Peyer's patch (tissue), 4 donors: ENCODE measurements around the gene CSMD2.

Experiments used
- POLR2A ChIP-seq, 2 donors: fragments of 450-650 bp; IDR thresholded peaks; one replicate each; pipeline ENCODE4 v1.5.1; 2017; ENCODE audit warnings: antibody characterized with exemption in 2 of 2, mild to moderate bottlenecking in 2 of 2, moderate library complexity in 2 of 2
- TF ChIP-seq, protein P1 (sequence below), 6 experiments: fragments of 450-650 bp in 4 of 6; fragments of 200-600 bp in 2 of 6; sonication (generic) in 1 of 6; IDR thresholded peaks; one replicate each; pipeline ENCODE4 v1.5.1; 2017 to 2019; ENCODE audit warnings: antibody characterized with exemption in 6 of 6, mild to moderate bottlenecking in 3 of 6, moderate library complexity in 1 of 6

DNA sequence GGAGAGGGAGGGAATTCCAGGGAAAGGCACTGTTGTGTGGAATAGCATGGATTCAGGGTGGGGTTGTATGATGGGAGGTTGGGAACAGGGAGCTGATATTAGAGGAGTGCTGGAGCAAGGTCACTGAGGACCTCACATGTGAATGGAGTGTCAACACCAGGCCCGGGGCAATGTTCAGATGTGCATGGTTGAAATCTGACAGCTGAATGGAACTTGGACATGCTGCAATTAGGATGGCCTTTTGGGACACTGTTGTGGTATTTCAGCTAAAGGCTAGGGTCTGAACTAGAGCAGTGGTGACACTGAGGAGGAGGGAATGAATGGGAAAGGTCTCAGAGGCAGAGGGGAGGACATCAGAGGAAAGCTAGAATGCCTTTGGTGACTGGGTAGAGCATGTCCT, 667.6 kb downstream of the CSMD2 start:
- no peak for TF ChIP-seq POLR2A (IDR thresholded peaks at IDR 0.05)
- TF ChIP-seq, protein P1, sequence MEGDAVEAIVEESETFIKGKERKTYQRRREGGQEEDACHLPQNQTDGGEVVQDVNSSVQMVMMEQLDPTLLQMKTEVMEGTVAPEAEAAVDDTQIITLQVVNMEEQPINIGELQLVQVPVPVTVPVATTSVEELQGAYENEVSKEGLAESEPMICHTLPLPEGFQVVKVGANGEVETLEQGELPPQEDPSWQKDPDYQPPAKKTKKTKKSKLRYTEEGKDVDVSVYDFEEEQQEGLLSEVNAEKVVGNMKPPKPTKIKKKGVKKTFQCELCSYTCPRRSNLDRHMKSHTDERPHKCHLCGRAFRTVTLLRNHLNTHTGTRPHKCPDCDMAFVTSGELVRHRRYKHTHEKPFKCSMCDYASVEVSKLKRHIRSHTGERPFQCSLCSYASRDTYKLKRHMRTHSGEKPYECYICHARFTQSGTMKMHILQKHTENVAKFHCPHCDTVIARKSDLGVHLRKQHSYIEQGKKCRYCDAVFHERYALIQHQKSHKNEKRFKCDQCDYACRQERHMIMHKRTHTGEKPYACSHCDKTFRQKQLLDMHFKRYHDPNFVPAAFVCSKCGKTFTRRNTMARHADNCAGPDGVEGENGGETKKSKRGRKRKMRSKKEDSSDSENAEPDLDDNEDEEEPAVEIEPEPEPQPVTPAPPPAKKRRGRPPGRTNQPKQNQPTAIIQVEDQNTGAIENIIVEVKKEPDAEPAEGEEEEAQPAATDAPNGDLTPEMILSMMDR (IDR thresholded peaks at IDR 0.05): no peak
